Small intestine (tissue), 7 donors: Measurements from ENCODE around the gene BDH1. TPM values are rescaled to one million over a fixed set of nuclear protein-coding genes. Genes with fewer than 3 reads are reported as not detected.

Experiments used
- DNase-seq, 2 donors: peaks; one replicate each; pipeline versions ENCODE4 v3.0.0 to v3.0.0-alpha.2; 2013
- FAIRE-seq: peaks from 2 replicates; lab custom pipeline; 2012; peaks lifted over from hg19 to GRCh38; lab: Jason Lieb, UNC
- H3K27ac ChIP-seq, 3 donors: one replicate each; pipeline ENCODE4 v1.5.1; 2013; ENCODE audit warnings: low read length in 2 of 3, mild to moderate bottlenecking in 2 of 3, control low read depth in 1 of 3, inconsistent platforms in 1 of 3, low read depth in 1 of 3, moderate library complexity in 1 of 3
- H3K27me3 ChIP-seq, 3 donors: one replicate each; pipeline ENCODE4 v1.6.1; 2013; ENCODE audit warnings: low read length in 3 of 3, inconsistent platforms in 1 of 3; ENCODE audit not compliant: control insufficient read depth in 3 of 3, insufficient read depth in 3 of 3
- H3K36me3 ChIP-seq, 3 donors: one replicate each; pipeline ENCODE4 v1.6.1; 2013; ENCODE audit warnings: low read length in 3 of 3, inconsistent platforms in 1 of 3, low read depth in 1 of 3, mild to moderate bottlenecking in 1 of 3, moderate library complexity in 1 of 3; ENCODE audit not compliant: control insufficient read depth in 3 of 3, insufficient read depth in 2 of 3
- H3K4me1 ChIP-seq, 3 donors: one replicate each; pipeline ENCODE4 v1.6.1; 2013; ENCODE audit warnings: low read length in 2 of 3, inconsistent platforms in 1 of 3, low read depth in 1 of 3, mild to moderate bottlenecking in 1 of 3, moderate library complexity in 1 of 3; ENCODE audit not compliant: control insufficient read depth in 3 of 3, insufficient read depth in 2 of 3
- H3K4me3 ChIP-seq, 3 donors: one replicate each; pipeline ENCODE4 v1.5.1; 2013; ENCODE audit warnings: low read length in 3 of 3, control low read depth in 1 of 3, inconsistent platforms in 1 of 3, low read depth in 1 of 3, mild to moderate bottlenecking in 1 of 3, moderate library complexity in 1 of 3
- H3K9me3 ChIP-seq, 2 donors: one replicate each; pipeline ENCODE4 v1.6.1; 2013; ENCODE audit warnings: low read depth in 1 of 2, low read length in 1 of 2; ENCODE audit not compliant: control insufficient read depth in 2 of 2, insufficient read depth in 1 of 2
- WGBS, 3 donors: extraction: QIAGEN DNeasy Blood & Tissue Kit; methylation state at CpG; one replicate each; pipeline ENCODE4 v1.1.7; 2013; 5-methylcytosine and 5-hydroxymethylcytosine counted together
- polyA plus RNA-seq, 4 donors: library from polyadenylated mRNA; stranded (reverse) in 3 of 4; unstranded in 1 of 4; fragments of 200-250 nt in 3 of 4; fragments of 120-200 nt in 1 of 4; gene quantifications; one replicate each; pipeline versions ENCODE4 v1.2.1 to v1.2.3, GENCODE V29; 2013
- donor health status: healthy with polysubstance abuse.
- donor health status: control.
- donor health status: control.
- donor health status: Bipolar disorder and iron deficiency.
- donor health status: healthy.

The BDH1 gene
- polyA plus RNA-seq, 4 donors = 71.1 to 101 (median 91.4) TPM

DNA sequence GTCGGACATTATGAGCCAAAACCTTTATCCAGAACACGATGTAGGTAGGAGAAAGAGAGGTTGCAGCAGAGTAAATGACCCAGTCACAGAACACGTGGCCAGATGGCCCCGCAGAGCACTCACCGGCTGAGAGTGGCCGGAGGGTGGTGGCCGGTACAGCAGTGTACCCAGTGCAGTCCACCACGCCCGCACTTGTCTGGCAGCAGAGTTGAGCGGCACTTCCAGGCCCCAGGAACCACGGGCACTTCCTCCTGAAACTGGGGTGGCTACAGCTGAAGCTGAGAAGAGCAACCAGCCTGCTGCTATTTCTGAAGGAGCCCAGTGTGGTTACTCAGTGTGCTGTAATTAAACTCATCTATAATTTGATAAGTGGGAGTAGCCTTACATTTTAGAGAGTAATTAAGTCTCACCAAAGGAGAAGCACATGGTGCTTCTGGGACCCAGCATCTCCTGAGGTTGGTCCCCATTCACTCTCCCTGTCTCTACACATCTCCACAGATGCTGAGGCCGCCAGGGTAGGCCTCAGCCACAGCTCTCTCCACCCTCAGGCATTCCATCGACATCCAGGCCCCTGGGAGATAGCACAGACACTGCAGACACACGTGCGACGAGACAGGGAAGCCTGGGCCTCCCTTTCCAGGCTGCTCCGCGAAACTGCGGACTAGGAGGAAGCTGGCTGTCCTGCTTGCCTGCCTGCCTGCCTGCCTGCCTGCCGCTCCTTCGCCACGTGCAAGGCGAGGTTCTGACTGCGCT, 49.8 kb downstream of the BDH1 start:
- Histone ChIP-seq H3K9me3 (peaks cover 0 to 9% of the 10 kb centered on the region in 2 donors), H3K27me3 (no peaks in the 10 kb centered on the region), H3K36me3 (peaks cover 0 to 8% (median 0%) of the 10 kb centered on the region in 3 donors), H3K4me3 (no peak overlapping the region), H3K27ac (no peak overlapping the region), H3K4me1 (peaks cover 4 to 13% (median 5%) of the 10 kb centered on the region in 3 donors)
- WGBS, 3 donors = 75 to 80% (median 75%) methylated on average over 24 of the region's 24 CpGs
- FAIRE-seq (no peak), DNase-seq (no peak)

DNA sequence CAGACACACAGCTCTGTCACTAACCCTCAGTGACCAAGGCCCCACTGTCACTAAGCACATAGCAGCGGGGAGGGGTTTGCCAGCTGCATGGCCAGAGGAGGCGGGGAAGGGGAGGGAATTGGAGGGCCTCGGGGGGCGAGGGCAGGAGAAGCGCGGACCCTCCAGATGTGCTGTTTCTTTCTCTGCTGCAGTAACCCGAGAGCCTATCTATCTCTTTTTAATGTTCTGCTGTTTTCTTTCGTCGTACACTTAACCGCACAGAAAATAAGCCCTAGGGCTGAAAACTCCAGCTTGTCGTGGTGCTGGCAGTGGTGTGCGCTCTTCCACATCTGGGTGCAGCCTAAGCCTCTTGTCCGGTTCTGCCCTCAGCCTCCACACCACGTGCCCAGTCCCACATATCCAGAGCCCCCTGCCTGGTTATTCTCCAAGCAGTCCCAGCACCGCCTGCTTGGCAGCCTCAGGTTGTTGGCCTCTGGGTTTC, 51.1 kb downstream of the BDH1 start:
- H3K4me3 ChIP-seq = no peak overlapping the region
- 71 to 81% (median 78%) methylated on average over 14 to 15 of the region's 15 CpGs for WGBS, 3 donors
- H3K4me1 ChIP-seq = peaks cover 4 to 8% (median 5%) of the 10 kb centered on the region in 3 donors
- peaks cover 0 to 9% of the 10 kb centered on the region in 2 donors for H3K9me3 ChIP-seq
- peaks cover 0 to 6% (median 0%) of the 10 kb centered on the region in 3 donors for H3K36me3 ChIP-seq
- no peak overlapping the region for H3K27ac ChIP-seq
- DNase-seq (no peak), FAIRE-seq (no peak)
- no peaks in the 10 kb centered on the region for H3K27me3 ChIP-seq

DNA sequence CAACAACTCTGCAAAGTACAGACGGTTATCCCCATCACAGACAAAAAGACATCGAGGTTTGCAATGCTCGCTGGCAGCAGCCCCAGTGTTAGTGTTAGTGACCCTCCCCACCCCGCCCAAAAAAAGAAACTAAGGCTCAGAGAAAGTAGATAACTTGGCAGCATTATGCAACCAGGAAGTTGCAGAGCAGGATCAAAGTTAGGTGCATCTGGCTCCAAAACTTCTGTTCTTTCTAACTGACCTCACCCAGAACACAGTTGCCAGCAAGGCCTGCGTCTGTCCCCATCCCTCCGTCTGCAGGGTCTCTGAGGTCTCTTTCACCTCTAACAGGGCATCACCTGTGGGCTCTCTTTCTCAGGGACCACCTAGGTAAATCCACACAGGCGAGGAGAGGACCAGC, 51.5 kb downstream of the BDH1 start:
- Histone ChIP-seq H3K9me3 (peaks cover 0 to 9% of the 10 kb centered on the region in 2 donors), H3K27ac (no peak overlapping the region), H3K4me1 (peaks cover 4 to 5% (median 5%) of the 10 kb centered on the region in 3 donors), H3K4me3 (no peak overlapping the region), H3K27me3 (no peaks in the 10 kb centered on the region), H3K36me3 (peaks cover 0 to 6% (median 0%) of the 10 kb centered on the region in 3 donors)
- WGBS, 3 donors = 22 to 51% (median 26%) methylated on average over 7 of the region's 7 CpGs
- DNase-seq (peak in 1 of 2 donors; percentile 57), FAIRE-seq (no peak)

DNA sequence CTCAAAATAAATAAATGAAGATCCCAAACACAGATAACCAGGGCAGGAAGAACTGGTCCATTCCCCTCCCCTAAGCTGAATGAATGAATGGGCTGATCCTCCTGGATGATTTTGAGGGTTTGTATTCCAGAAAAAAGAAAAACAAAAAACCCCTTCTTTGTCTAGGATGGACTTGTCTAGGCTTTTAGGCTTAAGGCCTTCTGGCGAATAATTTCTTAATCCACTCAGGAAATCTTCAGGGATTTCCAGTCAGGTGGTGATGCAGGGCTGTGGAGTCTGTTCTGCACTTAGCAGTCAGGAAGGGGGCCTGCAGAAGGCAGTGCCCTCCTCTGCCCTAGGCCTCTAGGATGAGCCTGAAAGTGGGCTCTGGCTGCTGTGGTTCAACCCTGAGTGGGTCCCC, 52.1 kb downstream of the BDH1 start:
- Histone ChIP-seq H3K27me3 (no peaks in the 10 kb centered on the region), H3K4me1 (peaks cover 4 to 5% (median 5%) of the 10 kb centered on the region in 3 donors), H3K27ac (no peak overlapping the region), H3K36me3 (peaks cover 0 to 4% (median 0%) of the 10 kb centered on the region in 3 donors), H3K9me3 (peaks cover 0 to 10% of the 10 kb centered on the region in 2 donors), H3K4me3 (no peak overlapping the region)
- no peak for DNase-seq
- 91 to 100% (median 91%) methylated on average over 1 of the region's 1 CpG for WGBS, 3 donors
- no peak for FAIRE-seq

DNA sequence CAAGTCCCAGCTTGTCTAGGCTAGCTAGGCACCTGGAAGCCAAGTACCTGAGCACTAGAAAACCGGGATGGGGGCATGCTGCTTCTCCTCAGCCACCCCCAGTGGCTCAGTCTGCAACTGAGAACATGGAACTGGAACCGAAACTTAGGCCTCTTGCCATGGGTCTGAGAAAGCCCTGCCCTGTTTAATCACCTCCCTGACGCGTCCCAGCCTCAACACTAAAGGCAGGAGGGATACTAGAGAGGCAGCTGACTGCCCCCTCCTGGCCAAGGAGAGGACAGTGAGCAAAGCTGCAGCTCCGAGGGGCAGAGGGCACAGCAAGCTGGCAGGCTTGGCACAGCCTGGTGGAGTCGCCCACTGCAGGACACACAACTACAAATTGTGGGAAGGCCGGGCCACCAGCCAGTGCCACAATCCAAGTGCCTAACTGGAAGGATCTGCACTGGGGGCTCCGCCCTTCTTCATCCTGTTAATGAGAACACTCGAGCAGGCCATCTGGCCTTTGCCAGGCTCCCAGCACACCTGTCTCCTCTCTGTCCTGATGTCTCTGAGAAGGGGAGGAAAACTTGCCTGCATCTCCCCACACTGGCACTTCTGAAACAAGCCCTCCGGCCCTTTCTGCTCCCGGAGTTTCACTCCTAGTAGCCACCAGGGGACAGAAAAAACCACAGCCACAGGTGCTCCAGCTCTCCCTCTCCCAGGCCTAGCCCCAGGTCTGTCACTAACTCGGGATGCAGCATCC, 53.7 kb downstream of the BDH1 start:
- peaks cover 0 to 16% of the 10 kb centered on the region in 2 donors for H3K9me3 ChIP-seq
- no peak overlapping the region for H3K4me3 ChIP-seq
- H3K4me1 ChIP-seq = peaks cover 4 to 5% (median 5%) of the 10 kb centered on the region in 3 donors
- H3K27ac ChIP-seq = peak overlapping the region in 2 of 3 donors; percentile 49 to 66
- WGBS, 3 donors = 28 to 62% (median 49%) methylated on average over 12 of the region's 12 CpGs
- H3K36me3 ChIP-seq = peaks cover 0 to 4% (median 0%) of the 10 kb centered on the region in 3 donors
- DNase-seq (peak in 1 of 2 donors; percentile 93), FAIRE-seq (no peak)
- H3K27me3 ChIP-seq = no peaks in the 10 kb centered on the region

DNA sequence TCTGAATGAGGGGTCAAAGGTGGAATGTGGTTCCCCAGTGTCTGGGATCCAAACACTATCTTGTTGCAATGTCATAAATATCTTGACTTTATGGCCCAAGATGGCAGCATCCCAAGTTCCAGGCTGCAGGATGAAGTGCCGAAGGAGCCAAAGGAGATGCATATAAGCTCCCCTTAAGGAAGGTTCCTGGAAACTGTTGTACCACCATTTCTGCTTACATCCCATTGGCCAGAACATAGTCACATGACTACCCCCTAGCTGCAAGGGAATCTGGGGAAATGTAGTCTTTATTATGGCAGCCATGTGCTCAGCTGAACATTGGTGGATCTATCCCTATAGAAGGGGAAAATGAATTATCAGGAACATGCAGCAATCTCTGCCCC, 54.3 kb downstream of the BDH1 start:
- peak in 1 of 2 donors; percentile 77 for DNase-seq
- FAIRE-seq = no peak
- Histone ChIP-seq H3K27me3 (no peaks in the 10 kb centered on the region), H3K36me3 (peaks cover 0 to 4% (median 0%) of the 10 kb centered on the region in 3 donors), H3K27ac (peak overlapping the region in 2 of 3 donors; percentile 49 to 66), H3K4me1 (peaks cover 4 to 5% (median 5%) of the 10 kb centered on the region in 3 donors), H3K4me3 (no peak overlapping the region), H3K9me3 (peaks cover 0 to 16% of the 10 kb centered on the region in 2 donors)
- WGBS, 3 donors = 5 to 69% (median 42%) methylated on average over 1 of the region's 1 CpG

DNA sequence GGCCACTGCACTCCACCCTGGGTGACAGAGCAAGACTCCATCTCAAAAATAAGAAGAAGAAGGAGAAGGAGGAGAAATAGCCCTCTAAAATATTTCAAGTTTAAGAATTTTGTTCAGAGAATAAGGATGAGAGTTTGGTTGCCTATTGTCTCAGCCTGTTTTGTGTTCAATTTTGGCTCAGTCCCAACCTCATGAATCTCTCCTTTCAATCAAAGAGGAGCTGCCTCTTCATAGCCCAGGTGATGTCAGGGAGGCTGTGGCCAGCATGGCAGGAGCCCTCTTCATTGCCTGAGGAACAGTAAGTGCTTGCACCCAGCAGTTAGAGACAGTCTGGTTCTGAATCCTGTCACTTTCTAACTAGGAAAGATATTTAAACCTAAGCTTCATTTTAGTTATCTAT, 55.0 kb downstream of the BDH1 start:
- no peak overlapping the region for H3K4me3 ChIP-seq
- peaks cover 0 to 16% of the 10 kb centered on the region in 2 donors for H3K9me3 ChIP-seq
- H3K36me3 ChIP-seq = peaks cover 0 to 4% (median 0%) of the 10 kb centered on the region in 3 donors
- DNase-seq (no peak), FAIRE-seq (no peak)
- H3K27me3 ChIP-seq = no peaks in the 10 kb centered on the region
- H3K27ac ChIP-seq = peak overlapping the region in 1 of 3 donors; percentile 68
- peaks cover 4 to 5% (median 5%) of the 10 kb centered on the region in 3 donors for H3K4me1 ChIP-seq

DNA sequence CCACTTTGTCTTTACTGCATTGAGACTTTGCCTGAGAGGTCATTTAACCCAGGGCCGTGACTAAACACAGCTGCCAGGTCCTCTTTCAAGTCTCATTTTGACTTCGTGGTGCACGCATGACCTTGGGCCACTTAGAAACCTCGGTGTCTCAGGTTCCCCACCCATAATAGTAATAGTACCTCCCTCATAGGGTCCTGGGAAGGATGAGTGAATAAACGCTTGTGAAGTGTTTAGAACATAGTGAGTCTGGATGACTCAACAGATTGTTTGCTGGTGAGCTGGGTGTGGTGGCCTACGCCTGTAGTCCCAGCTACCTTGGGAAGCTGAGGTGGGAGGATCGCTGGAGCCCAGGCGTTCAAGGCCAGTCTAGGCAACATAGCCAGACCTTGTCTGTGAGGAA, 56.3 kb downstream of the BDH1 start:
- no peak overlapping the region for H3K4me3 ChIP-seq
- 48 to 68% (median 53%) methylated on average over 8 of the region's 8 CpGs for WGBS, 3 donors
- peak overlapping the region in 1 of 3 donors; percentile 40 for H3K27ac ChIP-seq
- no peaks in the 10 kb centered on the region for H3K27me3 ChIP-seq
- DNase-seq (peak in 1 of 2 donors; percentile 79), FAIRE-seq (no peak)
- H3K9me3 ChIP-seq = peaks cover 0 to 16% of the 10 kb centered on the region in 2 donors
- no peaks in the 10 kb centered on the region for H3K36me3 ChIP-seq
- peaks cover 5 to 12% (median 9%) of the 10 kb centered on the region in 3 donors for H3K4me1 ChIP-seq
